Stimulated activated CD4-positive, alpha-beta T cell treated with anti-CD3 and anti-CD28 coated beads, Interleukin-12 subunit alpha, Interleukin-12 subunit beta, amount 100 ng/mL, for 24 hours (primary cell): ENCODE data around the gene FNDC8.
A peak's percentile ranks its signal among the peaks of the same experiment; 100 is the strongest.
"Not testable (repeated sequence)": the region's sequence is repeated elsewhere in the genome, so short reads cannot be mapped to it uniquely, and the experiment has no call there.

Experiments
- DNase-seq, 2 experiments: peaks; one replicate each; pipeline ENCODE4 v3.0.0-alpha.2; 2020; ENCODE audit warnings: low read depth in 2 of 2

FNDC8 gene

GRCh38 chr17:35142467-35142796, 21.0 kb downstream of the FNDC8 start:
- no peak for DNase-seq

GRCh38 chr17:35144840-35145239, 23.4 kb downstream of the FNDC8 start:
- DNase-seq = no peak

GRCh38 chr17:35146214-35146833, 24.9 kb downstream of the FNDC8 start:
- DNase-seq = no peak

GRCh38 chr17:35147375-35147905, 26.0 kb downstream of the FNDC8 start, which contains the start of gene UNC45B:
Gene UNC45B, plus strand, starts transcription at chr17:35147817. Its CDS starts 447 bp downstream, at chr17:35148264.
- DNase-seq = no peak

- no peak for DNase-seq
These were observed 26.7 kb downstream of the FNDC8 start for GRCh38 chr17:35148144-35148543.

- DNase-seq = no peak
These were observed 28.5 kb downstream of the FNDC8 start for GRCh38 chr17:35149941-35150340.

- DNase-seq = not testable (repeated sequence)
These were observed 29.7 kb downstream of the FNDC8 start for GRCh38 chr17:35151080-35151479.

- no peak for DNase-seq
These were observed 31.2 kb downstream of the FNDC8 start for GRCh38 chr17:35152421-35153140.

GRCh38 chr17:35154196-35155165, 33.1 kb downstream of the FNDC8 start:
- DNase-seq = no peak

GRCh38 chr17:35155246-35155645, 33.8 kb downstream of the FNDC8 start:
- DNase-seq = no peak

GRCh38 chr17:35159940-35160339, 38.5 kb downstream of the FNDC8 start:
- no peak for DNase-seq

- DNase-seq = peak in 1 of 2 experiments; percentile 21
These were observed 39.2 kb downstream of the FNDC8 start for GRCh38 chr17:35160354-35161201.

GRCh38 chr17:35161281-35161761, 39.9 kb downstream of the FNDC8 start:
- no peak for DNase-seq

GRCh38 chr17:35162755-35163154, 41.3 kb downstream of the FNDC8 start:
- no peak for DNase-seq

- no peak for DNase-seq
These were observed 42.5 kb downstream of the FNDC8 start for GRCh38 chr17:35163886-35164285.

- no peak for DNase-seq
These were observed 43.3 kb downstream of the FNDC8 start for GRCh38 chr17:35164716-35165115.

GRCh38 chr17:35166526-35166925, 45.1 kb downstream of the FNDC8 start:
- DNase-seq = no peak

- no peak for DNase-seq
These were observed 45.6 kb downstream of the FNDC8 start for GRCh38 chr17:35167046-35167445.

- no peak for DNase-seq
These were observed 46.3 kb downstream of the FNDC8 start for GRCh38 chr17:35167666-35168065.

- DNase-seq = no peak
These were observed 48.5 kb downstream of the FNDC8 start for GRCh38 chr17:35169835-35170363.
